Progenitor cell of endocrine pancreas (in vitro differentiated cells): ENCODE measurements around the gene TICRR. TPM values are rescaled to one million over a fixed set of nuclear protein-coding genes. Genes with fewer than 3 reads are reported as not detected.

Experiments used
- DNase-seq: peaks from one replicate; pipeline ENCODE4 v3.0.0; 2021; ENCODE audit warnings: low spot score; ENCODE audit not compliant: unreplicated experiment
- H3K27ac Mint-ChIP-seq: 2 replicates; pipeline ENCODE4 v1.8.0; 2021; ENCODE audit warnings: mild to moderate bottlenecking, moderate library complexity, mixed read lengths
- H3K27me3 Mint-ChIP-seq: 2 replicates; pipeline ENCODE4 v1.8.0; 2021; ENCODE audit warnings: mixed read lengths
- H3K36me3 Mint-ChIP-seq: 2 replicates; pipeline ENCODE4 v1.8.0; 2022; ENCODE audit warnings: mixed read lengths; ENCODE audit not compliant: insufficient read depth
- H3K4me1 Mint-ChIP-seq: 2 replicates; pipeline ENCODE4 v1.8.0; 2021; ENCODE audit warnings: low read depth, mixed read lengths
- H3K4me3 Mint-ChIP-seq: 2 replicates; pipeline ENCODE4 v1.8.0; 2021; ENCODE audit warnings: low read depth, mild to moderate bottlenecking, moderate library complexity, mixed read lengths
- H3K9me3 Mint-ChIP-seq: 2 replicates; pipeline ENCODE4 v1.8.0; 2021; ENCODE audit warnings: low read depth, mixed read lengths
- CTCF ChIP-seq: fragments of 200-600 bp; sonication (generic); IDR thresholded peaks from one replicate; pipeline ENCODE4 v1.5.0; 2021; ENCODE audit warnings: antibody characterized with exemption, mild to moderate bottlenecking; ENCODE audit not compliant: unreplicated experiment
- total RNA-seq: library from RNA; stranded (reverse); gene quantifications from 2 replicates; pipeline ENCODE4 v1.2.1, GENCODE V29; 2021

The TICRR gene
- total RNA-seq, 1 donor from 2014 or later, result 13.9 TPM

GRCh38 chr15:89613031-89613430, 37.8 kb downstream of the TICRR start:
- Mint-ChIP-seq H3K36me3 (peaks cover 49% of the 10 kb centered on the region), H3K27me3 (no peaks in the 10 kb centered on the region), H3K4me3 (no peak overlapping the region), H3K4me1 (no peaks in the 10 kb centered on the region), H3K9me3 (peaks cover 29% of the 10 kb centered on the region), H3K27ac (no peak overlapping the region)
- TF ChIP-seq CTCF, result no peak
- DNase-seq, result no peak

DNA sequence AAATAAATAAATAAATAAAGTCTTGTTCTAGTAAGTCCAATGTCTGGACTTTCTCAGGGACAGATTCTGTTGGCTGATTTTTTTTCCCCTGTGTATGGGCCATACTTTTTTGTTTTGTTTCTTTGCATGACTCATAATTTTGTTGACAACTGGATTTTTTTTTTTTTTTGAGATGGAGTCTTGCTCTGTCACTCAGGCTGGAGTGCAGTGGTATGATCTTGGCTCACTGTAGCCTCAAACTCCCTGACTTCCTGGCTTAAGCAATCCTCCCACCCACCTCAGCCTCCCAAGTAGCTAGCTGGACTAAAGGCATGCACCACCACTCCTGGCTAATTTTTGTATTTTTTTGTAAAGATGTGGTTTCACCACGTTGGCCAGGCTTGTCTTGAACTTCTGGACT, 38.9 kb downstream of the TICRR start:
- H3K36me3 Mint-ChIP-seq, result peaks cover 46% of the 10 kb centered on the region
- no peak overlapping the region for H3K27ac Mint-ChIP-seq
- no peak for DNase-seq
- H3K4me3 Mint-ChIP-seq, result no peak overlapping the region
- no peak for TF ChIP-seq CTCF
- peaks cover 29% of the 10 kb centered on the region for H3K9me3 Mint-ChIP-seq
- H3K4me1 Mint-ChIP-seq, result no peaks in the 10 kb centered on the region
- H3K27me3 Mint-ChIP-seq, result no peaks in the 10 kb centered on the region

GRCh38 chr15:89615135-89615534, 39.9 kb downstream of the TICRR start:
- Mint-ChIP-seq H3K4me3 (no peak overlapping the region), H3K36me3 (peaks cover 38% of the 10 kb centered on the region), H3K9me3 (peaks cover 24% of the 10 kb centered on the region), H3K27me3 (no peaks in the 10 kb centered on the region), H3K4me1 (no peaks in the 10 kb centered on the region), H3K27ac (no peak overlapping the region)
- DNase-seq, result no peak
- no peak for TF ChIP-seq CTCF

GRCh38 chr15:89616228-89616627, 41.0 kb downstream of the TICRR start:
- Mint-ChIP-seq H3K27me3 (no peaks in the 10 kb centered on the region), H3K4me1 (no peaks in the 10 kb centered on the region), H3K9me3 (peaks cover 18% of the 10 kb centered on the region), H3K36me3 (peaks cover 29% of the 10 kb centered on the region), H3K27ac (no peak overlapping the region), H3K4me3 (no peak overlapping the region)
- no peak for DNase-seq
- TF ChIP-seq CTCF, result no peak

GRCh38 chr15:89621547-89621946, 46.3 kb downstream of the TICRR start:
- no peak for DNase-seq
- H3K36me3 Mint-ChIP-seq, result peaks cover 14% of the 10 kb centered on the region

More at GRCh38 chr15:89621547-89621946, 46.3 kb downstream of the TICRR start:
- Mint-ChIP-seq H3K27me3 (no peaks in the 10 kb centered on the region), H3K27ac (peak overlapping the region; percentile 20), H3K4me1 (no peaks in the 10 kb centered on the region), H3K9me3 (no peaks in the 10 kb centered on the region), H3K4me3 (no peak overlapping the region)
- TF ChIP-seq CTCF, result no peak
